Cardiac fibroblast (primary cell): ENCODE measurements around the gene LRMDA.

Source experiments
- DNase-seq, 2 donors: peaks; one replicate each; pipeline versions ENCODE4 v3.0.0 to v3.0.0-alpha.2; 2010; ENCODE audit warnings: low read depth in 2 of 2
- H3K4me3 ChIP-seq, 2 donors: replicated peaks in 1 of 2; 1 replicate in 1 of 2; 2 replicates in 1 of 2; pipeline ENCODE4 v1.5.1; 2011; ENCODE audit warnings: low read depth in 2 of 2, low read length in 2 of 2, mild to moderate bottlenecking in 2 of 2, moderate library complexity in 1 of 2
- TF ChIP-seq, protein P1 (sequence below): IDR thresholded peaks from one replicate; pipeline ENCODE4 v1.5.1; 2011; ENCODE audit warnings: low read depth, mild to moderate bottlenecking, low read length, inconsistent platforms

The LRMDA gene

GRCh38 chr10:76415554-76415953 lies 984.1 kb downstream of the LRMDA start:
- TF ChIP-seq, protein P1, sequence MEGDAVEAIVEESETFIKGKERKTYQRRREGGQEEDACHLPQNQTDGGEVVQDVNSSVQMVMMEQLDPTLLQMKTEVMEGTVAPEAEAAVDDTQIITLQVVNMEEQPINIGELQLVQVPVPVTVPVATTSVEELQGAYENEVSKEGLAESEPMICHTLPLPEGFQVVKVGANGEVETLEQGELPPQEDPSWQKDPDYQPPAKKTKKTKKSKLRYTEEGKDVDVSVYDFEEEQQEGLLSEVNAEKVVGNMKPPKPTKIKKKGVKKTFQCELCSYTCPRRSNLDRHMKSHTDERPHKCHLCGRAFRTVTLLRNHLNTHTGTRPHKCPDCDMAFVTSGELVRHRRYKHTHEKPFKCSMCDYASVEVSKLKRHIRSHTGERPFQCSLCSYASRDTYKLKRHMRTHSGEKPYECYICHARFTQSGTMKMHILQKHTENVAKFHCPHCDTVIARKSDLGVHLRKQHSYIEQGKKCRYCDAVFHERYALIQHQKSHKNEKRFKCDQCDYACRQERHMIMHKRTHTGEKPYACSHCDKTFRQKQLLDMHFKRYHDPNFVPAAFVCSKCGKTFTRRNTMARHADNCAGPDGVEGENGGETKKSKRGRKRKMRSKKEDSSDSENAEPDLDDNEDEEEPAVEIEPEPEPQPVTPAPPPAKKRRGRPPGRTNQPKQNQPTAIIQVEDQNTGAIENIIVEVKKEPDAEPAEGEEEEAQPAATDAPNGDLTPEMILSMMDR: no peak
- H3K4me3 ChIP-seq: no peak overlapping the region
- DNase-seq: no peak

DNA sequence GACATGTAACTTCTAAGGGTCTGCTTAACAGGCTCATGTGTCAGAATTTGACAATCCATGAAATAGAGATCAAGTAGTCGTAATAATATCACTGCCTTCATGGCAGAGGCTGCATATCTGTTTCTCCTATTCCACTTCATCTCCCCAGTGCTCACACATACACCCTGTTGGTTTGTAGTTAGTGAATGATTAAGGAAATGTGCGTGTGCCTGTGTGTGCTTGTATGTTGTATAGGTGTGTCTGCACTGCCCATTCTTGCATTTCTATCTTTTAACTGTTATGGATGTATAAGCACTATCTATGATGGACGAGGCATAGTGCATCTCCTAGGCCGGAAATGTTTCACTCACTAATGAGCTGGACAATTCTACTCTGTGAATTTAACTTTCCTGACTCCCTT lies 985.2 kb downstream of the LRMDA start:
- no peak overlapping the region for H3K4me3 ChIP-seq
- no peak for DNase-seq
- TF ChIP-seq, protein P1: no peak

DNA sequence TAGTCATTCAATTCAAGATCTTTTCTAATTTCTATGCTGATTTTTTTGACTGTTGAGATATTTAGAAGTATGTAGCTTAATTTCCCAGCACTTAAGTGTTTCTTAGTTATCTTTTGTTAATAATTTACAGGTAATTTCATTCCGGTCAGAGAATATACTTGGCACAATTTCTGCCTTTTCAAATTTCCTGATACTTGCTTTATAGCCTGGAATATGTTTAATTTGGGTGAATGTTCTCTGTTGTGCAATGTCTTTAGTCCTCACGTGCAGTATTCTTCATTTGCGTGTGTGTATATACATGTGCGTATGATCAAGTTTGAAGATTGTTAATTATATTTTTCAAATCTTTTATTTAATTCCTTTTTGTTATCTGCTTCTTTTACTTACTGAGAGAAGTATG lies 989.3 kb downstream of the LRMDA start:
- no peak for DNase-seq
- TF ChIP-seq, protein P1: no peak
- H3K4me3 ChIP-seq: no peak overlapping the region

DNA sequence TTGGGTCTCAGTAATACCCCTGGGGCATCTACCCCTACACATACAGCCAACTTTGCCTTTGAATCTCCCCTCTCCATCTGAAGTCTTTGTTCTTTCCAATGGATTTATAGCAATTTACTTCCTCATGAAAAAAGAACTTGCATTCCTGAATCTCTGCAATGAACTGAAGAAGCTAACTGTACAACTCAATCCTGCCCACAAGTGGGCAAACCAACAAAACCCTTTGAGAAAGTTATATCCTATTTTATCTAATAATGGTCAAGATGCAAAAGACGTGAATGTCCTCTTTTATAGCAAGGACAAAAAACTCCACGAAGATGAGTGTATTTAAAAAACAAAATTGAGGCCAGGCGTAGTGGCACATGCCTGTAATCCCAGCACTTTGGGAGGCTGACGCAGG lies 991.3 kb downstream of the LRMDA start:
- TF ChIP-seq, protein P1: no peak
- no peak overlapping the region for H3K4me3 ChIP-seq
- DNase-seq: no peak

GRCh38 chr10:76428551-76429367 lies 997.3 kb downstream of the LRMDA start:
- DNase-seq: peak; percentile 91 to 95
- TF ChIP-seq, protein P1: no peak
- H3K4me3 ChIP-seq: no peak overlapping the region

GRCh38 chr10:76429368-76430060 lies 998.1 kb downstream of the LRMDA start:
- TF ChIP-seq, protein P1: no peak
- no peak overlapping the region for H3K4me3 ChIP-seq
- no peak for DNase-seq
